GM21367 (cell line): ENCODE measurements around the gene FOXS1.
"Not testable (repeated sequence)": the region's sequence is repeated elsewhere in the genome, so short reads cannot be mapped to it uniquely, and the experiment has no call there.

Experiments used
- ATAC-seq: cut with Tn5 transposase; IDR thresholded peaks from one replicate; pipeline ENCODE4 v1.9.1; 2021; ENCODE audit not compliant: unreplicated experiment

FOXS1 gene

GRCh38 chr20:31840906-31841816 is 4.2 kb downstream of the FOXS1 start:
- ATAC-seq, result no peak

GRCh38 chr20:31839782-31840487 is 5.5 kb downstream of the FOXS1 start:
- no peak for ATAC-seq

- no peak for ATAC-seq
Observed at GRCh38 chr20:31838646-31839292, 6.6 kb downstream of the FOXS1 start.

GRCh38 chr20:31837896-31838397 is 7.5 kb downstream of the FOXS1 start:
- ATAC-seq, result no peak

- ATAC-seq, result no peak
Observed at GRCh38 chr20:31836853-31837608, 8.4 kb downstream of the FOXS1 start.

- ATAC-seq, result no peak
Observed at GRCh38 chr20:31835977-31836852, 9.2 kb downstream of the FOXS1 start.

- no peak for ATAC-seq
Observed at GRCh38 chr20:31835554-31835953, 9.8 kb downstream of the FOXS1 start.

- no peak for ATAC-seq
Observed at GRCh38 chr20:31833931-31834521, 11.4 kb downstream of the FOXS1 start.

- ATAC-seq, result no peak
Observed at GRCh38 chr20:31833130-31833930, 12.1 kb downstream of the FOXS1 start.

- ATAC-seq, result no peak
Observed at GRCh38 chr20:31831771-31832306, 13.6 kb downstream of the FOXS1 start.

- no peak for ATAC-seq
Observed at GRCh38 chr20:31831211-31831610, 14.2 kb downstream of the FOXS1 start.

GRCh38 chr20:31830406-31830981 is 14.9 kb downstream of the FOXS1 start:
- no peak for ATAC-seq

GRCh38 chr20:31829731-31830130 is 15.7 kb downstream of the FOXS1 start:
- no peak for ATAC-seq

GRCh38 chr20:31828016-31828415 is 17.4 kb downstream of the FOXS1 start:
- not testable (repeated sequence) for ATAC-seq

GRCh38 chr20:31827059-31827458 is 18.3 kb downstream of the FOXS1 start:
- ATAC-seq, result no peak

- no peak for ATAC-seq
Observed at GRCh38 chr20:31826074-31826473, 19.3 kb downstream of the FOXS1 start.

GRCh38 chr20:31824554-31825313 is 20.7 kb downstream of the FOXS1 start:
- no peak for ATAC-seq
